SKM-1 (cell line): ENCODE measurements around the gene CARD10.
"Not testable (repeated sequence)": the region's sequence is repeated elsewhere in the genome, so short reads cannot be mapped to it uniquely, and the experiment has no call there.

Experiments used
- DNase-seq: peaks from one replicate; lab custom pipeline; 2025; ENCODE audit not compliant: unreplicated experiment; lab: John Stamatoyannopoulos, UW

The CARD10 gene

DNA sequence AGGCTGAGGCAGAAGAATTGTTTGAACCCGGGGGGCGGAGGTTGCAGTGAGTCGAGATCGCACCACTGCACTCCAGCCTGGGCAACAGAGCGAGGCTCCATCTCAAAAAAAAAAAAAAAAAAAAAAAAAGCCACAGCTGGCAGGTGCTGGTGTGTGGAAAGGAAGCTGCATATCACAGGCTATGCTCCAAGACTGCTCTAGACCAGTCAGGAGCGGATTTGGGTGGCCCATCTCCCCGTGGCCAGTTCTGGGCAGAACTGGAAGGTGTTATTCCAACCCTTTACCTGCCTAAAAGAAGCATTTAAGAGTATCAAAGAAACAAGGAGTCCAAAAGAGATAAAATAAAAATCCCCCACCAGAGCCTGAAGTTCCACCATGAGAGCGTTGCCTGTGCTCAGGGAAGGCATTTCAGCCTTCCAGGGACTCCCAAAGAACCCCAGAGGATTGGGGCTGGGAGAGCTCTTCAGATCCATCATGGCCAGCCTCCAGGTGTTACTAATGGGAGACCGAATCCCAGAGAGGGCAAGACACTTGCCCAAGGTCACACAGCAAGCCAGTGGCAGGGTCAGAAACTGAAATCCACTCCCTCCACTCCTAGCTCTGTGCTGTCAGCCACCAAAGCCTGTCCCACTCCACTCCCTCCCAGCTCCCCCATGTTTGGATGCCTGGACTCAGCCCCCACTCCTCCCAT, 47.3 kb downstream of the CARD10 start:
- no peak for DNase-seq

DNA sequence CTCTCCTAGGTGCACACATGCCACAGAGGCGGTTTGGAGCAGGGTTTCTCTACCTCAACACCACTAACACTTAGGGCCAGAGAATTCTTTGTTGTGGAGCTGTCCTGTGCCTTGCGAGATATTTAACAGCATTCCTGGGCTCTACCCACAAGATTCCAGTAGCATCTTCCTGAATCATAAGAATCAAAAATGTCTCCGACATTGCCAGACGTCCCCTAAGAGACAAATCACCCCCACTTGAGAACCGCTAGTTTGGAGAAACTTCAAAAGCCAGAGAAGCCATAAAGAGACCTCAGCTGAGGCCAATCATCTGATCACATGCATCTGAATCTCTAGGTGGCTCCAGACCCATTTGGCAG, 49.1 kb downstream of the CARD10 start:
- no peak for DNase-seq

DNA sequence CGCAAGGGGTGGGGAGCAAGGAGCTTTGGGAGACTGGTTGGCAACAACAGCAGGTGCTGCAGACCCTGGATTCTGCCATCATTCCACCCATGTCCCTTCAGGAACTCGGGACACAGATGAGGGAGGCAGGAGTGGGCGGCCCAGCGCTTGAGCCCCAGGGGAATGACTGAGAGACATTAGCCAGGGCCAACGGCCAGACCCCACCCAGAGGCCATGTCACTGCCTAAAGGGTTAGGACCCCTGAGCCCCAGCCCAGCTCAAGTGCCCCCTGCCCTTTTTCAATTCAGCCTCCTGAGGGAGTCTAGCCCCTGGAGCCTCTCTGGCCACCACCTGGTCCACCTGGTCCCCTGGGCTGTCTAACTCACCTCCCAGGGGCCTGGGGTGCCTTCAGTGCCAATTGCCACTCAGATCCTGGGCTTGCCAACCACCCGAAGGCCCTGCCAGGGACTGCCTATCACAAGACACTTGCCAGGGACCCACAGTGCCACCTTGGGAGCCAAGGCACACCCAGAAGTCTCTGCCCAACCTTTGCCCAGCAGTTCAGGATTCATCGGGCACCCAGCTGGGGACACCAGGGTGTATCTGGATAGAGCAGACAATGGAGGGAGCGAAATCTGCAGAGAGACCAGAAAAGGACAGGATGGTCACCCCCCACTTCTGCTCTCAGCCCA, 49.7 kb downstream of the CARD10 start:
- DNase-seq: no peak

DNA sequence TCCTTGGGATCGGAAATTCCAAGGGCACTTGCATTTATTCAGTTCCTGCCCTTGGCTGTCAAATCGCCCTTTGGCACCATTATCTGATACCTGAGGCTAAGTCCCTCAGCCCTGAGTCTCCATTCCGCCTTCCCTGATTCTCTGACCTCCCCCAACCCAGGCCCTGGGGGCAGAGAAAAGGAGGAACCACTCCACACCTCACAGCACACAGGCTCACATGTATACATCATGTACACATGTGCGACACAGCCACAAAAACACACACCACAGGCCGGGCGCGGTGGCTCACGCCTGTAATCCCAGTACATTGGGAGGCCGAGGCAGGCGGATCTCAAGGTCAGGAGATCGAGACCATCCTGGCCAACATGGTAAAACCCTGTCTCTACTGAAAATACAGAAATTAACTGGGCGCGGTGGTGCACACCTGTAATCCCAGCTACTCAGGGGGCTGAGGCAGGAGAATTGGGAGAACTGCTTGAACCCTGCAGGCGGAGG, 51.0 kb downstream of the CARD10 start:
- not testable (repeated sequence) for DNase-seq

GRCh38 chr22:37467391-37467955, 51.7 kb downstream of the CARD10 start:
- DNase-seq: no peak

DNA sequence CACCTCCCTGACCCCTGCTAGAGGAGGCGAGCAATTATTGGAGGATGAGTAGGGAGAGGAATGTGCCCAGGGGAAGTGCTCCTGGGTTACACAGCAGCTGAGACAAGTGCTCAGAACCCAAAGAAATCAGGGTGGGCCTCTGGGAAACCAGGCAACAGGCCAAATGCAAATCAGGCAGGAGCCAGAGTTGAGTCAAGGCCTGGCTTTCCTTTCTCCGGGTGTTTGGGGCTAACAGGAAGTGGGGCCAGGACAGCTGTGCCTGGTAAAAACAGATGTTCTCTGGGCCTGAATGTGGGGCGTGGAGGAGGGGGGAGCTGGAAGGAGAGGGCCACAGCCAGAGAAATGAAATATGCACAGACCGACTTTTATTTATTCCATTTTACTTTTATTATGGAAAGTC, 55.0 kb downstream of the CARD10 start:
- no peak for DNase-seq

DNA sequence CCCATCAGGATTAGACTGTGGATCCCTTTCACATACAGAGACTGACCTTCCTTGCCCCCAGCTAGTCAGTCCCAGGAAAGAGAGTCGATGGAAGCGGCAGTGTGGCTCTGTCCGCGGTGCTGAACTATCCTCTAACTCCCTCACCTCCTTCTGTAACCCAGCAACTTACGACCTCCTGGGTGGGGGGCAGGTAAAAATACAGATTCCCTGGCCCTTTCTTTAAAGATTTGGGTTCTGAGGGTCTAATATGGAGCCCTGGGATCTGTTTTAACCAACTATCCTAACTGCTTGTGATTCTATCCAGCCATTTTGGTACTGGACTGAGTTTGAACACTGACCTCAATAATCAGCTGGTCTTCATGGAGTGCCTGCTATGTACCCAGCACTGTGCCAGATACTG, 56.2 kb downstream of the CARD10 start:
- no peak for DNase-seq

- no peak for DNase-seq
Measured at GRCh38 chr22:37462436-37462835, 56.8 kb downstream of the CARD10 start.

GRCh38 chr22:37461961-37462360, 57.3 kb downstream of the CARD10 start:
- DNase-seq: no peak

DNA sequence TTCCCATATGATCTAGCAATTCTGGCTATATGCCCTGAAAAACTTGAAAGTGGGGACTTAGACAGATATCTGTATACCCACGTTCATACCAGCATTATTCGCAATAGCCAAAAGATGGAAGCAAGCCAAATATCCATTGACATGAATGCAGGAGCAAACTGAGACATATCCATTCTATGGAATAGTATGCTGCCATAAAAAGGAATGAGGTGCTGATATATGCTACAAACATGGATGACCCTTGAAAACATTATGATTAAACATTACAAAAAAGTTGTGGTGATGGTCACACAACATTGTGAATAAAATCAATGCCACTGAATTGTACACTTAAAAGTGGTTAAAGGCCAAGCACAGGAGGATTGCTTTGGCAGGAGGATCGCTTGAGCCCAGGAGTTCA, 58.5 kb downstream of the CARD10 start:
- no peak for DNase-seq

- DNase-seq: no peak
Measured at GRCh38 chr22:37459206-37459605, 60.0 kb downstream of the CARD10 start.

- no peak for DNase-seq
Measured at GRCh38 chr22:37457093-37457893, 61.9 kb downstream of the CARD10 start.

- no peak for DNase-seq
Measured at GRCh38 chr22:37456346-37456745, 62.9 kb downstream of the CARD10 start.

- no peak for DNase-seq
Measured at GRCh38 chr22:37455896-37456295, 63.3 kb downstream of the CARD10 start.

GRCh38 chr22:37454857-37455686, 64.1 kb downstream of the CARD10 start:
- no peak for DNase-seq

- no peak for DNase-seq
Measured at GRCh38 chr22:37453696-37454095, 65.5 kb downstream of the CARD10 start.

DNA sequence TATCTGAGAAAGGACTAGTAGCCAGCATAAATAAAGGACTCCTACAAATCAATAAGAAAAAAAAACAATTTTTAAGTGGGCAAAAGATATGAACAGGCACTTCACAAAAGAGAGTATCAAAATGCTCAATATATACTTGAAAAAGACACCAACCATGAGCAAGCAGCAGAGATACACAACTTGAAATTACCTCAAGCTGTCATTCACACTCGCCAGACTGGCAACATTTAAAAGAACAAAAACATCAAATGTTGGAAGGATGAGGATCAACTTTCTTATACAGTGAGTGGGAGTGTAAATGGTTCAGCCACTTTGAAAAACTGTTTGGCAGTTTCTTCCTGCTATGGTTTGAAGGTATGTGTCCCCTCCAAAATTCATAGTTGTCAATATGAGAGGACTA, 68.0 kb downstream of the CARD10 start:
- no peak for DNase-seq

GRCh38 chr22:37449331-37450001, 69.7 kb downstream of the CARD10 start:
- DNase-seq: no peak

DNA sequence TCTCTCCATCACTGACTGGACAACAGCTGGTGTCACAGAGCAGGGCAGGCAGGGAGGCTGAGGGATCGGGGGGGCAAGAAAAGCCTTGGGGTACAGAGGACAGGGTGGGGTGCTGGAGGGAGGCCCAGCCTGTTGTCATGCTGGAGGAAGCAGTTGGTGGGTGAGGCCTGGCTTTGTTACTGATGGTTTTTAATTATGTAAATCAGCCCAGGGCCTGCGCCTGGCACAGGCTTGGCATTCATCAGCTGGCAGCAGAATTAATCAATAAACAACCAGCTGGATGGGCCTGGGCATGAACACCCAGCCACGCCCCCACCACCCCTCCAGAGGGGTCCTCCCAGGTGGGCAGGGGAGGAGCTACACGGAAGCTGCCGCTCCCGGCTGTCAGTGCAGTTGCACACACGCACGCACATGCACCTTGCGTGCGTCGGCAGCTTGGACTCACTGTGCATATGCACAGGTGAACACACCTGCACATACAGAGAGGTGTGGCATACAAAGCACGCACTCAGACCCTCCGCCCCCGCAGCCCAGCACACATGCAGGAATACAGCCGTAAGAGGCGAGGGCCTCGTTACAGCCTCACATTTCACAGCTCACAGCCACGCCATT, 70.6 kb downstream of the CARD10 start:
- DNase-seq: no peak

- no peak for DNase-seq
Measured at GRCh38 chr22:37445501-37445900, 73.7 kb downstream of the CARD10 start.
